DOHH2 (cell line): ENCODE measurements around the gene SYT1.

Experiments
- H3F3A ChIP-seq: fragments of 200-600 bp; sonication (generic), shearing (Covaris generic); 2 replicates; pipeline ENCODE4 v1.6.0; 2016; ENCODE audit warnings: antibody characterized with exemption, mild to moderate bottlenecking; ENCODE audit not compliant: control insufficient read depth, insufficient read depth
- H3K27ac ChIP-seq: fragments of 200-600 bp; sonication (generic); 2 replicates; pipeline ENCODE4 v1.5.1; 2014; ENCODE audit warnings: low read depth, mild to moderate bottlenecking, low read length, moderate library complexity
- H3K27me3 ChIP-seq: fragments of 200-600 bp; sonication (generic); 2 replicates; pipeline ENCODE4 v1.6.1; 2014; ENCODE audit warnings: mild to moderate bottlenecking, low read length, mixed read lengths; ENCODE audit not compliant: control insufficient read depth
- H3K36me3 ChIP-seq: fragments of 200-600 bp; sonication (generic); 2 replicates; pipeline ENCODE4 v1.6.1; 2014; ENCODE audit warnings: mild to moderate bottlenecking, low read length, moderate library complexity, mixed read lengths; ENCODE audit not compliant: control insufficient read depth
- H3K4me1 ChIP-seq: fragments of 200-600 bp; sonication (generic); 2 replicates; pipeline ENCODE4 v1.6.1; 2014; ENCODE audit warnings: mild to moderate bottlenecking, low read length, mixed read lengths; ENCODE audit not compliant: control insufficient read depth
- H3K4me2 ChIP-seq: fragments of 200-600 bp; sonication (generic); 2 replicates; pipeline ENCODE4 v1.6.0; 2014; ENCODE audit warnings: mild to moderate bottlenecking, low read length, moderate library complexity
- H3K4me3 ChIP-seq: fragments of 200-600 bp; sonication (generic); 2 replicates; pipeline ENCODE4 v1.5.1; 2014; ENCODE audit warnings: mild to moderate bottlenecking, low read length, mixed read lengths
- H3K79me2 ChIP-seq: fragments of 200-600 bp; sonication (generic); 2 replicates; pipeline ENCODE4 v1.6.1; 2014; ENCODE audit warnings: mild to moderate bottlenecking, low read length, mixed read lengths; ENCODE audit not compliant: control insufficient read depth
- H3K9me2 ChIP-seq: fragments of 200-600 bp; sonication (generic); replicated peaks from 2 replicates; pipeline ENCODE4 v1.6.1; 2014; ENCODE audit warnings: mild to moderate bottlenecking, low read length, mixed read lengths; ENCODE audit not compliant: control insufficient read depth
- H3K9me3 ChIP-seq: fragments of 200-600 bp; sonication (generic); 2 replicates; pipeline ENCODE4 v1.6.1; 2014; ENCODE audit warnings: antibody characterized with exemption, low read length, mixed read lengths; ENCODE audit not compliant: control insufficient read depth, insufficient read depth
- H4K20me1 ChIP-seq: fragments of 200-600 bp; sonication (generic); 2 replicates; pipeline ENCODE4 v1.6.0; 2014; ENCODE audit warnings: low read depth, mild to moderate bottlenecking, antibody characterized with exemption, low read length, moderate library complexity; ENCODE audit not compliant: control insufficient read depth, insufficient read depth
- CTCF ChIP-seq: fragments of 200-600 bp; sonication (generic); IDR thresholded peaks from one replicate; pipeline ENCODE4 v1.5.1; 2014; ENCODE audit warnings: antibody characterized with exemption, mild to moderate bottlenecking, low read depth, low read length; ENCODE audit not compliant: poor library complexity, severe bottlenecking
- EZH2phosphoT487 ChIP-seq: fragments of 200-600 bp; sonication (generic); IDR thresholded peaks from 2 replicates; pipeline ENCODE4 v1.6.1; 2017; ENCODE audit warnings: borderline replicate concordance, mild to moderate bottlenecking, antibody characterized with exemption, low read length, moderate library complexity, mixed read lengths

Gene SYT1

GRCh38 chr12:79374545-79374944, 510.0 kb downstream of the SYT1 start:
- Histone ChIP-seq H3K27ac (no peak overlapping the region), H3K79me2 (no peaks in the 10 kb centered on the region), H3K4me3 (no peak overlapping the region), H3K9me3 (no peaks in the 10 kb centered on the region), H4K20me1 (no peaks in the 10 kb centered on the region), H3K4me1 (no peaks in the 10 kb centered on the region), H3F3A (no peaks in the 10 kb centered on the region), H3K36me3 (no peaks in the 10 kb centered on the region), H3K9me2 (no peaks in the 10 kb centered on the region), H3K4me2 (no peak overlapping the region), H3K27me3 (0 out of 2 replicates have a peak, but pooled peaks cover 6% of the 10 kb centered on the region)
- TF ChIP-seq EZH2phosphoT487 (no peak), CTCF (no peak)

- 0 out of 2 replicates have a peak, but pooled peaks cover 6% of the 10 kb centered on the region for H3K27me3 ChIP-seq
- H3K4me2 ChIP-seq, result no peak overlapping the region
- no peaks in the 10 kb centered on the region for H4K20me1 ChIP-seq
- H3F3A ChIP-seq, result no peaks in the 10 kb centered on the region
- TF ChIP-seq CTCF (no peak), EZH2phosphoT487 (no peak)
- no peaks in the 10 kb centered on the region for H3K4me1 ChIP-seq
- H3K9me3 ChIP-seq, result no peaks in the 10 kb centered on the region
- no peaks in the 10 kb centered on the region for H3K36me3 ChIP-seq
- no peak overlapping the region for H3K27ac ChIP-seq
- H3K9me2 ChIP-seq, result no peaks in the 10 kb centered on the region
- no peaks in the 10 kb centered on the region for H3K79me2 ChIP-seq
- H3K4me3 ChIP-seq, result no peak overlapping the region
These were observed 510.5 kb downstream of the SYT1 start for GRCh38 chr12:79375050-79375449.

- no peak overlapping the region for H3K4me3 ChIP-seq
- H3K27me3 ChIP-seq, result 0 out of 2 replicates have a peak, but pooled peaks cover 8% of the 10 kb centered on the region
- no peak overlapping the region for H3K4me2 ChIP-seq
- no peaks in the 10 kb centered on the region for H3K9me2 ChIP-seq
- H3K36me3 ChIP-seq, result no peaks in the 10 kb centered on the region
- TF ChIP-seq CTCF (no peak), EZH2phosphoT487 (no peak)
- H4K20me1 ChIP-seq, result no peaks in the 10 kb centered on the region
- H3K79me2 ChIP-seq, result no peaks in the 10 kb centered on the region
- H3K9me3 ChIP-seq, result no peaks in the 10 kb centered on the region
- H3F3A ChIP-seq, result no peaks in the 10 kb centered on the region
- no peak overlapping the region for H3K27ac ChIP-seq
- no peaks in the 10 kb centered on the region for H3K4me1 ChIP-seq
These were observed 513.9 kb downstream of the SYT1 start for GRCh38 chr12:79378496-79378895.
